Inflammatory macrophage treated with lipopolysaccharide for 4 hours (primary cell): Measurements from ENCODE around the gene GAS2L1.
A peak's percentile ranks its signal among the peaks of the same experiment; 100 is the strongest.

Source experiments
- DNase-seq: peaks from one replicate; pipeline ENCODE4 v3.0.0-alpha.2; 2020

The GAS2L1 gene

GRCh38 chr22:29306175-29306834, at the start of gene GAS2L1:
TSS of gene GAS2L1 (plus strand) at chr22:29306650. CDS start at chr22:29308106, 1,456 bp downstream.
- peak; percentile 73 for DNase-seq

DNA sequence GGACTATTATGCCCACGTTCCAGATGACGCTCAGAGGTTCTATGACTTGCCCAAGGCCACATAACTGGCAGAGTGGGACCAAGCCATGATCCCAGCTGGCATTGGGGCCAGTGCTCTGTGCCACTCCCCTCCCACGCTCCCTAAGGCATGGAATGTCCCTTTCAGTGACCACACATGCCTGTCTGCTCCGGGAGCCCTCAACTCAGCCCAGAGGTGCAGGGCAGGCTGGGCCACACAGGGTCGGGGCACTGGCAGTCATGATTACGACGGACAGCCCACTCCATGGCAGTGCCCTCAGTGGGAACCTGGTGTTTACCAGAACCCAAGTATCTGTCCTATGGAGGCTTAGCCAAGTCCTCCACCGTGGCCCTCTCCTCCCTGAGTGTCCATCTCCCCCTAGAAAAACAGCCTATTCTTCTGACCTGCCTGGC, 48.7 kb upstream of the GAS2L1 start:
- no peak for DNase-seq

GRCh38 chr22:29258407-29259252, 47.8 kb upstream of the GAS2L1 start:
- no peak for DNase-seq

- DNase-seq = no peak
Measured at GRCh38 chr22:29259253-29259899, 47.1 kb upstream of the GAS2L1 start.

GRCh38 chr22:29260031-29260560, 46.4 kb upstream of the GAS2L1 start:
- DNase-seq = no peak

- no peak for DNase-seq
Measured at GRCh38 chr22:29260601-29261315, 45.7 kb upstream of the GAS2L1 start.

GRCh38 chr22:29263791-29264276, 42.6 kb upstream of the GAS2L1 start:
- no peak for DNase-seq

DNA sequence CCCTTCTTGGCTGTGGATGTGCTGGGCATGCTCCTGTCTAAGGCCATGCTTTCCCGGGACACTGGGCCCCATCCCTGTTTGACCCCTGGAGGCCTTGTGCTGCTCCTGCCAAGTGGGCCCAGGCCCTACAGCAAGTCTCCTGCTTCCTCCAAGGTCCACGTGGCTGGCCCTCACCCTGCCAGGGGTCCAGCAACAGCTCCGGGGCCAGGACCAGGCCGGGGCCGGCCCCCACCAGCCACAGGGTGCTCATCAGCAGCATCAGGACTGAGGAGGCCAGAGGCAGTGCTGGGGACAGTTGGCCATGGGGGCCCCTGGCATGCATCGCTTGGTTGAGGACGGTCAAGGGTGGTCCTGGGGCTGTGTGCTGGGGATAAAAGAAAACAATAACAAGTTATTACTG, 41.1 kb upstream of the GAS2L1 start:
- DNase-seq = no peak

GRCh38 chr22:29265929-29266328, 40.5 kb upstream of the GAS2L1 start:
- no peak for DNase-seq

- no peak for DNase-seq
Measured at GRCh38 chr22:29266564-29267461, 39.6 kb upstream of the GAS2L1 start.

DNA sequence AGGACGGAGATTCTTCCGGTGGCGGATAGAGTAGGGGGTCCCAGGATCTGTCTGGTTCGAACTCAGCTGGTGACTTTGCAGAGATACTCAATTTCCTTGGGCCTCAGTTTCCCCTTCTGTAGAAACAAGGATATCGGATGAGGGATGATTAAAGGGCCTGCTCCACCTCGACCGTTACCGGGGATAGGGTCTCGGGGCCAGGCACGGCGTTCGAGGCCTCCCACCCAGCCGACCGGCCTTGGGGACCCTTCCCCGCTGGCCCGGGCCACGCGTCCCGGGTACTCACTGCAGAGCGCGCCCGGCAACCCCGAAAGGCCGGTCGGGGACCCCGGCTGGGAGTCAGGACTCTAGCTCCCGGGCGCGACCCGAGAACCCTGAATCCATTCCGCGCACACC, 39.0 kb upstream of the GAS2L1 start:
- no peak for DNase-seq

- peak; percentile 97 for DNase-seq
Measured at GRCh38 chr22:29267858-29268510, 38.5 kb upstream of the GAS2L1 start, which contains the start of the genes EWSR1 and RHBDD3. TSS of gene EWSR1 (plus strand) at chr22:29268268. CDS start at chr22:29268337, 69 bp downstream. TSS of gene RHBDD3 (minus strand) at chr22:29267981. CDS start at chr22:29265626, 2,355 bp downstream.

GRCh38 chr22:29268511-29269229, 37.8 kb upstream of the GAS2L1 start:
- peak; percentile 51 for DNase-seq

DNA sequence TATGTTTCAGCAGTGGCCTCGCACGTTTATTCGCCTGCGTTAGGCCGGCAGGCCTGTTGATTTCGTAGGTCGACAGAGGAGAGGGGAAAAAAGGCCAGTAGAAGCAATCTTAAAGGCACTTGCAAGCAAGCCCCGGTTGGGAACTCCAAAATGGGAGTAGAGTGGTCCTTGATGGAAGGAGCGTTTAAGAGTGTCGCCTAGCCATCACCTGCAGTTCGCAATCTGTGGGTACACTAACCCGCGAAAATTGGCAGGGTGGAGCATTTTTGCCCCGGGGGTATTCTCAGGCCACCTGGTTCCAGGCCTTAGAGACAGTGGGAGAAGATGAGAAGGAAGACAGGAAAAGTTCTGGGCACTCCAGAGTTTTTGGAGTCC, 37.2 kb upstream of the GAS2L1 start:
- DNase-seq = peak; percentile 8

- DNase-seq = peak; percentile 28
Measured at GRCh38 chr22:29269731-29270474, 36.5 kb upstream of the GAS2L1 start.

DNA sequence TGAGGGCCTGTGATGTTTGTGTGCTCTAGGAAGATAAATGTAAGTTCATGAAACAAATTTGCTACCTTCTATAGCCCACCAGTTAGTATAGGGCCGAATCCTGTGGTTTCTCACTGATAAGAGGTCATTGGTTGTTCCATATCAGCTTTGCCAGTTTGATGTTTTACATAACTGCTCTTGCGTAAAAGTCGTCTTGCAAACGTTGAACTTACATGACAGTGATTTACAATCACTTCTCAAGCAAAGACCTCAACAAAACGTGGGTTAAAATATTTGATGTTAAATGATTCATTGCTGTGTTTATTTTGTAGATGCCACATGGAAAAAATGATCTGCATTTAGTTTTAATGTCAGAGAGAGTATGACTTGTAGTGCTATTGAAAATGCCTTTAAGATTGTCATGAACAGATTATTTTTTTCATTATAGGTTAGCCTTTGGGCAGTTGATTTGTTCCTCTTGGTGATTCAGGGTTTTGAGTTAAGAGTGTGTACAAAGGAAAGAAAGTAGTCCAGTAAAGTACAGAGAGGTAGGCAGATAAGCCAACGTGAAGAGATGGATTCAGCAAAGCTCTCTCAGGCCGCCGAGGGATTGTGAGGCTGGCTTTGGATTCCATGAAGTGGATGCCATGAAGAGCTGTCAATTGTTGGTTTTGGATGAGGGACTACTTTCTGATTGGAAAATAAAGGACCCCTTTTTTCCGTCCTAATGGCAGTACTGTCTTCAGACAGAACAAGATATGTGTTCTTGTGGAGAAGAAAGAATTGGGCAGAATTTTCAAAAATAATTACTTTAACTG, 35.8 kb upstream of the GAS2L1 start:
- DNase-seq = peak; percentile 60

DNA sequence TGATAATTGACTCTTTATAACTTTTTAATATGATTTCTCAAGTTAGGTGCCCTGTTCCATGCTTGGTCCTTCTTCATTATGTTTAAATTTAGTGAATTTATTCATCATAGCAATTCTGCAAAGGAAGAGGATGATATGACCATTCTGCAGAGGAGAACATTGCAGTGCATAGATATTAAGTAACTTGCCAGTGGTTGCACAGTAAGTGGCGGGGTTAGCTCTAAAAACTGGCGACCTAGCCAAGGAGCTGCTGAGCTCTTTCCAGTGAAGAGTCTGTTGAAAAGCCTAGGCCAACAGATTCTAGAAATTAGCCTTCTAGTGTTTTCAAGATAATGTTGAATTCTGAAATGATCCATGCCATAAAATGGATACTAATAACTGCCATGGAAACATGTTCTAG, 33.8 kb upstream of the GAS2L1 start:
- DNase-seq = no peak

DNA sequence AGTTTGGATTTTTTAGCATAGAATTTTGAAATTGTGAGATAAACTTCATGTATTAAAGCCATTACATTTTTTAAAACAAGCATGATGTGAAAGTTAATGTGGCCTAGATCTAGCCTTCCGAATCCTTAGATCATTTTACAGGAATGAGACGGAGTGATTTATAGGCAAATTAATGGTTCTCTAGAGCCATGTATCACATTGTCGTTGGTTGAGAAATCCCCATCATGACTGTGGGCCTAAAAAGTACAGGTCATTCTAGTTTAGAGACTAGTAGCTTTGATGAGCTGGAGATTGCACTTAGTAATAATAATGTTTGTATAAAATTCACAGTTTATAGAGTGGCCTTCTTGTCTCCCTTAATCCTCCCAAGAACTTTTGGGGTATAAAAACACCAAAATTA, 31.3 kb upstream of the GAS2L1 start:
- DNase-seq = no peak
